GM18858 (cell line): ENCODE data around the gene MUSK.
"Not testable (repeated sequence)": the region's sequence is repeated elsewhere in the genome, so short reads cannot be mapped to it uniquely, and the experiment has no call there.

Experiments
- ATAC-seq: cut with Tn5 transposase; IDR thresholded peaks from one replicate; pipeline ENCODE4 v1.9.1; 2021; ENCODE audit not compliant: unreplicated experiment

Gene MUSK

GRCh38 chr9:110808599-110808980 is 140.0 kb downstream of the MUSK start:
- ATAC-seq = peak; percentile 94

- ATAC-seq = peak; percentile 45
Observed at GRCh38 chr9:110809038-110809595, 140.5 kb downstream of the MUSK start.

GRCh38 chr9:110810262-110810976 is 141.8 kb downstream of the MUSK start:
- no peak for ATAC-seq

- ATAC-seq = no peak
Observed at GRCh38 chr9:110812886-110813285, 144.3 kb downstream of the MUSK start.

GRCh38 chr9:110814159-110814558 is 145.6 kb downstream of the MUSK start:
- ATAC-seq = no peak

GRCh38 chr9:110815361-110815760 is 146.8 kb downstream of the MUSK start:
- no peak for ATAC-seq

- no peak for ATAC-seq
Observed at GRCh38 chr9:110820381-110820780, 151.8 kb downstream of the MUSK start.

GRCh38 chr9:110821064-110821463 is 152.5 kb downstream of the MUSK start:
- ATAC-seq = peak; percentile 90

GRCh38 chr9:110825129-110825528 is 156.5 kb downstream of the MUSK start:
- ATAC-seq = not testable (repeated sequence)

- ATAC-seq = no peak
Observed at GRCh38 chr9:110825950-110826349, 157.4 kb downstream of the MUSK start.

GRCh38 chr9:110826400-110826799 is 157.8 kb downstream of the MUSK start:
- not testable (repeated sequence) for ATAC-seq

- ATAC-seq = no peak
Observed at GRCh38 chr9:110828264-110828663, 159.7 kb downstream of the MUSK start.

GRCh38 chr9:110830495-110830894 is 161.9 kb downstream of the MUSK start:
- no peak for ATAC-seq

GRCh38 chr9:110832926-110833325 is 164.3 kb downstream of the MUSK start:
- no peak for ATAC-seq

GRCh38 chr9:110835404-110835803 is 166.8 kb downstream of the MUSK start:
- ATAC-seq = no peak

GRCh38 chr9:110835859-110836271 is 167.3 kb downstream of the MUSK start:
- no peak for ATAC-seq

GRCh38 chr9:110837401-110838005 is 168.9 kb downstream of the MUSK start:
- ATAC-seq = peak; percentile 66

GRCh38 chr9:110842169-110842568 is 173.6 kb downstream of the MUSK start:
- no peak for ATAC-seq

- ATAC-seq = no peak
Observed at GRCh38 chr9:110842986-110843385, 174.4 kb downstream of the MUSK start.

- no peak for ATAC-seq
Observed at GRCh38 chr9:110844121-110844520, 175.5 kb downstream of the MUSK start.

GRCh38 chr9:110846215-110846614 is 177.6 kb downstream of the MUSK start:
- no peak for ATAC-seq

GRCh38 chr9:110847671-110848070 is 179.1 kb downstream of the MUSK start:
- ATAC-seq = no peak
